Activated naive CD8-positive, alpha-beta T cell treated with anti-CD3 and anti-CD28 coated beads for 36 hours (primary cell): ENCODE results near the gene GARIN5A. TPM values are rescaled to one million over a fixed set of nuclear protein-coding genes. Genes with fewer than 3 reads are reported as not detected.

ENCODE experiments used
- DNase-seq: peaks from one replicate; pipeline ENCODE4 v3.0.0; 2021
- H3K27ac Mint-ChIP-seq: one replicate; pipeline ENCODE4 v1.8.0; 2022; ENCODE audit warnings: mild to moderate bottlenecking, moderate library complexity, mixed read lengths
- H3K27me3 Mint-ChIP-seq: one replicate; pipeline ENCODE4 v1.8.0; 2022; ENCODE audit warnings: mild to moderate bottlenecking, mixed read lengths
- H3K36me3 Mint-ChIP-seq: one replicate; pipeline ENCODE4 v1.8.0; 2021; ENCODE audit warnings: mild to moderate bottlenecking, mixed read lengths
- H3K4me1 Mint-ChIP-seq: one replicate; pipeline ENCODE4 v1.8.0; 2021; ENCODE audit warnings: mixed read lengths
- H3K4me3 Mint-ChIP-seq: one replicate; pipeline ENCODE4 v1.8.0; 2022; ENCODE audit warnings: mild to moderate bottlenecking, moderate library complexity, mixed read lengths
- H3K9me3 Mint-ChIP-seq: one replicate; pipeline ENCODE4 v1.8.0; 2022; ENCODE audit warnings: mixed read lengths
- total RNA-seq, 2 experiments: library from RNA; stranded (reverse); gene quantifications; one replicate each; pipeline ENCODE4 v1.2.3, GENCODE V29; 2021

The GARIN5A gene
- total RNA-seq, 2 experiments from 2014 or later: 0.52 to 0.90 TPM

DNA sequence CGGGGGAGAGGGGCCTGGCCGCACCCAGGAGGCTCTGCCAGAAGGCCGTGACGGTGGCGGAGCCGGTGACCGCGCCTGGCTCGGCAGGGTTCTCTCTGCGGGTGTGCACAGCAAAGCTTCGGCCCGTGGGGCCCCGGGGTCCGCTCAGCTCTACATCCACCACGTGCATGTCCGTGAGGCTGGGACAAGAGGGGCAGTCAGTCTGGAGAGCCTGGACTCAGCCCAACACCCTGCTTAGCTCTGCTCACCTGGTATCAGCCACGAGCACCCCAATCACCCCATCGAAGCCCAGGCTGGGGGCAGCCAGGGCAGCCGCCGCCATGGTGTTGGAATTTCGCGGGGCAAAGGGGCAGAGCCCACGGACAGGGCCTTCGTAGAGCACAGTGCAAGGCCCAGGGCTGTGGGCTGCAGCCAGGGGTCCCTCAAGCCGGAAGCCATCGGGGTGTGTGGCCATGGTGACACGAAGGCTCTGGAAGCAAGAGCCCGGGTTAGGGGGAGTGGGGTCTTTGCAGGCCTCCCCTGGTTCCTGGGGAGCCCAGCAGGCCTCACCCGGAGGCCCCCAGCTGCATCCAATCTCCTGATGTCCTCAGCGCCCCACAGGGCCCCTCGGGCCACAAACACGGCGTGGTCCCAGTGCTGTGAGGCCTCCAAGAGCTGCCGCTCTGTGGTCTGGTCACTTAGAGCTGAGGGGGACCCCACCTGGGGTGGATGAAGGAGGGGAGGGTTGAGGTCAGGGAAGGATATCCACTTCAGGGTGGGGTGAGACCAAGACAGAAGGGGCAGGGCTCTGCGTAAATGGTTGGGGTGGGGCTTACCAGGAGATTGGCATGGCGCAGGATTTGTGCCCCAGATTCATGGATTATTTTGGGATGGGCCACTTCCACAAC is 35.7 kb upstream of the GARIN5A start:
- Mint-ChIP-seq H3K36me3 (peaks cover 4% of the 10 kb centered on the region), H3K4me3 (peak overlapping the region; percentile 95), H3K4me1 (peaks cover 4% of the 10 kb centered on the region), H3K27ac (no peak overlapping the region), H3K9me3 (no peaks in the 10 kb centered on the region), H3K27me3 (peaks cover 36% of the 10 kb centered on the region)
- no peak for DNase-seq

DNA sequence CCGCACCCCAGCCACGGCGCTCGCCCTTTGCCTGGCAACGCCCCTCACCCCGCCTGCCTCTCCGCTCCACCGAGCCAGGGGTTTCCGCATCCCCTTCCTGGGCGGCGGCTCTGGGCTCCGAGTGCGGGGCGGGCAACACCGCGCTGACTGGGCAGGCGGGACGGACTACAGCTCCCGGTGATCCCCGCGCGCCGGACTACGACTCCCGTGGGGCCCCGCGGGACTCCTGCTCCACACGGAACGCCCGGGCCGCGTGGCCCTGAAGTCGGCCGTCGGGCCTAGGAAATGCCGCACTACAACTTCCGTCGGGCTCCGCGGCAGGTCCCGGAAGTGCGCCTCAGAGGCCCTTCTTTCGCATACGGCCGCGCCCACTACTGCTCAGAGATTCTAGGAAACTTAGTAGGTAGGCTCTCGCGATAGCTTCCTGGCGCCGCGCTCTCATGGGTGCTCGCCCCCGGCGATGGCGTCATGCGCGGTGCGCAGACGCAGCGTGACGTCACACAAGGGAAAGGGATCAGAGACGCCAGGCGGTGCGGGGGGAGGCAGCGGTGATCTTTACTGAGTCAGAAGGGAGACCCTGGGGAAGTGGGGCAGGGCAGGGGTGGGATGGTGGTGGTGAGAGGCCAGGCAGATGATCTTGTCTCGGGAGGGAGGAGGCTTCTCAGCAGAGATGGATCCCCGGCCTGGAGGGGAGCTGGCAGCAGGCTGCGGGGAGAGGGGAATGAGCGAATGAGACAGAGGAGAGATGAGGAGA is 34.6 kb upstream of the GARIN5A start, which contains the start of gene JOSD2:
Gene JOSD2, minus strand, starts transcription at position 123 of the 754 bp plus-strand sequence. CDS start 760 bp downstream, outside the sequence.
- Mint-ChIP-seq H3K27ac (peak within 1 kb of the TSS; percentile 92), H3K9me3 (no peaks in the 10 kb centered on the region), H3K27me3 (peaks cover 29% of the 10 kb centered on the region), H3K4me1 (peaks cover 4% of the 10 kb centered on the region), H3K36me3 (peaks cover 4% of the 10 kb centered on the region), H3K4me3 (peak within 1 kb of the TSS; percentile 95)
- DNase-seq: peak; percentile 97

GRCh38 chr19:50510700-50511068 is 34.0 kb upstream of the GARIN5A start:
- no peak for DNase-seq
- peaks cover 24% of the 10 kb centered on the region for H3K27me3 Mint-ChIP-seq
- H3K27ac Mint-ChIP-seq: peak overlapping the region; percentile 92
- peak overlapping the region; percentile 95 for H3K4me3 Mint-ChIP-seq
- peaks cover 4% of the 10 kb centered on the region for H3K36me3 Mint-ChIP-seq
- H3K4me1 Mint-ChIP-seq: peaks cover 4% of the 10 kb centered on the region
- no peaks in the 10 kb centered on the region for H3K9me3 Mint-ChIP-seq

DNA sequence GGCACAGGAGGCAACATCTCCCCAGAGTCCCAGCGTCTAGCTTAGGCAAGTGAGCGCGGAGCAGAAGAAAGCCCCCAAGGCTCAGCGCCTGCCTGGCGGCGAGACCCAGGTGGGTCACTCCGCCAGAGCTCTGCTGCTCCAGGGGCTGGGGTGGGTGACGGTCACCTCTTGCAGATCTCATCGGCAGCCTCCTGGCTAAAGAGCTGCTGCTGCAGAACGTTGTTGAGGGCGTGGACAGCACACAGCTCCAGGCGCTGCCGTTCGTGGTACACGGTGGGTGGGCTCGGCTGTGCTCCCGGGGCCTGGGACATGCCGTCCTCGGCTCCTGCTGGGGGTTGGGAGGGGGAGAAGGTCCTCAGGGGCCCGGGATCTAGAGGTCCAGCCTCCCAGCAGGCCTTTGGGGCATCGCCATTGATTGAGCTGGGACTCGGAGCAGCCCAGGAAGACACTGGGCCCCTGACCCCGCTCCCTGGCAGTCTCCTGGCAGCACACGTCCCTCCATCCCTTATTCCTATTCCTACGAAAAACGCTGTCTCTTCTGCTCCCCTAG is 33.5 kb upstream of the GARIN5A start:
- peaks cover 4% of the 10 kb centered on the region for H3K36me3 Mint-ChIP-seq
- H3K4me1 Mint-ChIP-seq: peaks cover 4% of the 10 kb centered on the region
- no peak for DNase-seq
- H3K27me3 Mint-ChIP-seq: peaks cover 21% of the 10 kb centered on the region
- peak overlapping the region; percentile 95 for H3K4me3 Mint-ChIP-seq
- H3K27ac Mint-ChIP-seq: peak overlapping the region; percentile 92
- H3K9me3 Mint-ChIP-seq: no peaks in the 10 kb centered on the region

GRCh38 chr19:50509366-50509765 is 32.7 kb upstream of the GARIN5A start:
- H3K27me3 Mint-ChIP-seq: peaks cover 17% of the 10 kb centered on the region
- H3K4me1 Mint-ChIP-seq: peaks cover 3% of the 10 kb centered on the region
- H3K4me3 Mint-ChIP-seq: peak overlapping the region; percentile 11
- no peaks in the 10 kb centered on the region for H3K9me3 Mint-ChIP-seq
- H3K36me3 Mint-ChIP-seq: peaks cover 4% of the 10 kb centered on the region
- no peak for DNase-seq
- no peak overlapping the region for H3K27ac Mint-ChIP-seq

GRCh38 chr19:50508843-50509190 is 32.2 kb upstream of the GARIN5A start:
- Mint-ChIP-seq H3K27me3 (peaks cover 12% of the 10 kb centered on the region), H3K36me3 (peaks cover 4% of the 10 kb centered on the region), H3K27ac (peak overlapping the region; percentile 47), H3K4me1 (peaks cover 2% of the 10 kb centered on the region), H3K9me3 (no peaks in the 10 kb centered on the region), H3K4me3 (no peak overlapping the region)
- DNase-seq: no peak

DNA sequence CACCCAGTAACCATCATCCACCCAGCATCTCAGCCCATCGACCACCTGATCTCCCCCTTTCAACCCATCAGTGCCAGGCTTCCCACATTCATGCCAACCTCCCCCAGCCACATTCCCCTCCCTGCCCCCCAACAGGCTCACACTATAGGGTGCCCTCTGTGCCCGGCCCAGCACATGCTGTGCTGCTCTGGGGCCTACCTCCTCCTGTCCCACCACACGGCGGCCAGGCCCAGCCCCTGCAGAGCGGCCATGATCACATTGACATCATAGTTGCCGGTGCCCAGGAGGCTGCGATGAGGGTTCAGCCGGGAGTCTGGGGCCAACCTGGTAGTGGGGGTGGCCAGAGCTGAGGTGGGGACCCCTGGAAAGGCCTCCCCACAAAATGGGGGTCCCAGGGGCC is 30.7 kb upstream of the GARIN5A start:
- DNase-seq: no peak
- H3K27ac Mint-ChIP-seq: peak overlapping the region; percentile 3
- peaks cover 2% of the 10 kb centered on the region for H3K4me1 Mint-ChIP-seq
- H3K27me3 Mint-ChIP-seq: peaks cover 6% of the 10 kb centered on the region
- peaks cover 4% of the 10 kb centered on the region for H3K36me3 Mint-ChIP-seq
- no peak overlapping the region for H3K4me3 Mint-ChIP-seq
- H3K9me3 Mint-ChIP-seq: no peaks in the 10 kb centered on the region

- no peak overlapping the region for H3K4me3 Mint-ChIP-seq
- peaks cover 5% of the 10 kb centered on the region for H3K27me3 Mint-ChIP-seq
- H3K9me3 Mint-ChIP-seq: no peaks in the 10 kb centered on the region
- peaks cover 4% of the 10 kb centered on the region for H3K36me3 Mint-ChIP-seq
- no peak overlapping the region for H3K27ac Mint-ChIP-seq
- DNase-seq: no peak
- peaks cover 2% of the 10 kb centered on the region for H3K4me1 Mint-ChIP-seq
Observed at GRCh38 chr19:50506700-50507099, 30.1 kb upstream of the GARIN5A start.

- H3K27ac Mint-ChIP-seq: no peak overlapping the region
- DNase-seq: no peak
- no peaks in the 10 kb centered on the region for H3K9me3 Mint-ChIP-seq
- H3K36me3 Mint-ChIP-seq: peaks cover 2% of the 10 kb centered on the region
- H3K4me3 Mint-ChIP-seq: no peak overlapping the region
- no peaks in the 10 kb centered on the region for H3K27me3 Mint-ChIP-seq
- H3K4me1 Mint-ChIP-seq: no peaks in the 10 kb centered on the region
Observed at GRCh38 chr19:50505856-50506611, 29.4 kb upstream of the GARIN5A start.

DNA sequence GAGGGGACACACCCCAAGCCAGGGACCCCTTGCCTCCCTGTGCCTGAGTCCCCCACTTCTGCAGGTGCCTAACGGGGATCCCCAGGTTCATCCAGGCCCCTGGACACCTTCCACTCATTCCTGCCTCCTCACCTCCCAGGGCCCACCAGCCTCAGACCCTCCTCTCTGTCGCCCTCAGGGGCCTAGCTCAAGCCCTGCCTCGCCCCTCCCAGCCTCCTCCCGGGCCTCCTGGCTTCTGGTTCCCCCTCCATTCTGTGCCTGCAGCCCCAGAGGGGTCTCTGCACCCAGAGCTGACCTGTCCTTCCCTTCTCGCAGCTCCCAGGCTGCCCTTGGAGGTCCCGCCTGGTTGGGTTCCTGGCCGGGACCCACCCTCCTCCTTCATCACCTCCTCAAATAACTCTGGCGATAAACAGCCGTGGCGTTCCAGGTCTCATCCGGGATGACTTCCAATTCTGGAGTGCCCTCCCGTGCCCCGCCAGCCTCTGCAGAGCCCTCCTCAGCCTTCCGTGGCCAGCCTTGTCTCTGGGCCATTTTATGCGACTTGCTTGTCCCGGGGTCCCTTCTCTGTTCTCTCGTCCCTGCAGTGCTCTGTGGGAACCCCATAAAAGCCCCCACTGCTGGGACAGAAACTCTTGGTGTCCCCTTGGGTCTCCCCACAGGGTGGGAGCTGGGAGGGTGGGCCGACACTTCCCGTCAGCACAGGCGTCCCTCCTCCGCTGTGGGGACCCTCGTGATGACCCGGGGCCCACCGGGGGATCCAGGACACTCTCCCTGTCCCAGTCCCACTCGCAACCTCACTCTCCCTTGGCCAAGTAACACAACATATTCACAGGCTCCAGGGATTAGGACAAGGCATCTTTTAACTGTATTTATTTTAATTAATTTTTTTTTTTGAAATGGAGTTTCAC is 25.2 kb upstream of the GARIN5A start:
- Mint-ChIP-seq H3K27ac (no peak overlapping the region), H3K27me3 (no peaks in the 10 kb centered on the region)

GRCh38 chr19:50501186-50501567 is 24.5 kb upstream of the GARIN5A start:
- Mint-ChIP-seq H3K4me3 (no peak overlapping the region), H3K36me3 (no peaks in the 10 kb centered on the region), H3K4me1 (no peaks in the 10 kb centered on the region), H3K27ac (no peak overlapping the region), H3K9me3 (no peaks in the 10 kb centered on the region), H3K27me3 (no peaks in the 10 kb centered on the region)
- no peak for DNase-seq

More for the DNA sequence above, 25.2 kb upstream of the GARIN5A start:
- DNase-seq: no peak
- Mint-ChIP-seq H3K4me3 (no peak overlapping the region), H3K36me3 (no peaks in the 10 kb centered on the region), H3K9me3 (no peaks in the 10 kb centered on the region), H3K4me1 (no peaks in the 10 kb centered on the region)

DNA sequence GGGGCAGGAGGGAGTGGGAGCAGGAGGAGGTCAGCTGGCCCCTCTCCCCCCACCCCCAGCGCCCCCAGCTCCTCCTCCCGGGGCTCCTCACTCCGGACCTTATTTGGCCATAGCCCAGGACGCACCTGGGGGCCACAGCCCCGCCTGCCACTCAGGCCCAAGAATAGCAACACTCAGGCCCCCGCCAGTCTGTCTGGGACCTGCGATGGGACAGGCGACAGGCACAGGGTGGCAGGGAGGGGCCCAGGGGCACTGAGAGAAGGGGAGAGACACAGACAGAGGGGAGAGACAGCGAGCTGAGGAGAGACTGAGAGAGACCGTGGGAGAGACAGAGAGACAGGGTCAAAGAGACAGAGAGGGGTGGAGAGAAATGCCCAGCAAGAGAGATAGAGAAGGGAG is 24.1 kb upstream of the GARIN5A start:
- Mint-ChIP-seq H3K27ac (no peak overlapping the region), H3K4me1 (no peaks in the 10 kb centered on the region), H3K36me3 (no peaks in the 10 kb centered on the region), H3K27me3 (no peaks in the 10 kb centered on the region), H3K9me3 (no peaks in the 10 kb centered on the region), H3K4me3 (no peak overlapping the region)
- DNase-seq: no peak

DNA sequence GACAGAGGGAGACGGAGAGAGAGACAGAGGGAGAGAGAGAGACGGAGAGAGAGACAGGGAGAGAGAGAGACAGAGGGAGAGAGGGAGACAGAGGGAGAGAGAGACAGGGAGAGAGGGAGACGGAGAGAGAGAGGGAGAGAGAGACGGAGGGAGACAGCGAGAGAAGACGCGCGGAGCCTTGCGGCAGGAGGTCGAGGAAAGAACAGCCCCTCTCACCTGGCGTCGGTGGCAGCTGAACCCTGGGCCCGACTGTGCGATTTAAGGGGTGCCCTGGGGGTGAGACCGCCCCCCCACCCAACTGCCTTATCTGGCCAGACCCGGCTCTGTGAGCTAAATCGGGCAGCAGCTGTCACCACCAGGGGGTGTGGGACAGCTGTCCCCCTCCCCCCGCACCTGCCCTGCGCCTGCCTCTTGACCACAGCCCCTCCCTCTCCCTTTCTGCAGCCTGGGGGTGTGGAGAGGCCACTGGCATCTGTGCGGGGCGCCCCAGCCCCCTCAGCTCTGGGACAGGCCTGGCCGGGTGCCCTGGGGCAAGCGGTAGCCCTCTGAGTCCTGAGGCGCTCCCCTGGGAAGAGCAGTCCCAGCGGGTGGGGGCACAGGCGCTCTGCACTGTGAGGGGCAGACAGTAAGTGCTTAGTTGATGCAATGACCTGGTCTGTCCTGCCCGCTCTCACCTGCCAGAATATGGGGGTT is 23.6 kb upstream of the GARIN5A start:
- no peaks in the 10 kb centered on the region for H3K9me3 Mint-ChIP-seq
- no peaks in the 10 kb centered on the region for H3K27me3 Mint-ChIP-seq
- no peak overlapping the region for H3K27ac Mint-ChIP-seq
- H3K4me3 Mint-ChIP-seq: no peak overlapping the region
- H3K4me1 Mint-ChIP-seq: no peaks in the 10 kb centered on the region
- H3K36me3 Mint-ChIP-seq: no peaks in the 10 kb centered on the region
- DNase-seq: no peak
